HepG2 (cell line): ENCODE data around the gene SLC66A3. TPM values are rescaled to one million over a fixed set of nuclear protein-coding genes. Genes with fewer than 3 reads are reported as not detected.

Experiments
- ATAC-seq: fragments of 200-7000 bp; cut with Tn5 transposase; 3 replicates; pipeline ENCODE4 v1.9.1; 2020; ENCODE audit warnings: mild to moderate bottlenecking, moderate library complexity
- BruUV-seq: library from RNA; stranded (reverse); fragments of 400-500 nt; replicated peaks from 2 replicates; lab custom pipeline; 2021; lab: Mats Ljungman, UMichigan
- CTCF ChIA-PET: fragments of 300-600 bp; formaldehyde crosslinking; extraction: SDS; loops from one replicate; lab custom pipeline; 2021; ENCODE audit warnings: low total read pairs, inconsistent platforms, low intra/inter-chr PET ratio; lab: Yijun Ruan, JAX
- POLR2A ChIA-PET: fragments of 350-600 bp; sonication (Branson Sonifier 250); formaldehyde crosslinking; loops from one replicate; lab custom pipeline; 2020; ENCODE audit warnings: antibody characterized with exemption, inconsistent platforms; lab: Yijun Ruan, JAX
- DNase-seq: peaks from one replicate; pipeline ENCODE4 v3.0.0-alpha.2; 2015; ENCODE audit warnings: low spot score
- FAIRE-seq: peaks from 3 replicates; lab custom pipeline; 2011; peaks lifted over from hg19 to GRCh38; lab: Jason Lieb, UNC
- H2AFZ ChIP-seq: one replicate; pipeline ENCODE4 v1.6.1; 2011; ENCODE audit warnings: low read length, inconsistent platforms
- H3K27ac ChIP-seq: fragments of 300-600 bp; 3 replicates; pipeline ENCODE4 v1.8.0; 2011; ENCODE audit warnings: mixed run types, mild to moderate bottlenecking, mixed read lengths, low read length, inconsistent platforms; ENCODE audit not compliant: insufficient read depth; ENCODE audit errors: extremely low read length
- H3K27me3 ChIP-seq, 2 experiments: fragments of 200-600 bp in 1 of 2; 2 replicates in 1 of 2; 3 replicates in 1 of 2; pipeline versions ENCODE4 v1.6.0 to v1.8.0; 2011; ENCODE audit warnings: low read length in 2 of 2, mild to moderate bottlenecking in 2 of 2, moderate library complexity in 2 of 2, inconsistent platforms in 1 of 2; ENCODE audit not compliant: insufficient read depth in 2 of 2, control insufficient read depth in 1 of 2
- H3K36me3 ChIP-seq, 2 experiments: fragments of 200-600 bp in 1 of 2; replicated peaks in 1 of 2; 2 replicates in 1 of 2; 3 replicates in 1 of 2; pipeline versions ENCODE4 v1.5.1 to v1.8.0; 2011; ENCODE audit warnings: low read length in 2 of 2, inconsistent platforms in 1 of 2; ENCODE audit not compliant: insufficient read depth in 2 of 2, control insufficient read depth in 1 of 2
- H3K4me1 ChIP-seq: 2 replicates; pipeline ENCODE4 v1.5.1; 2012; ENCODE audit warnings: low read length, inconsistent platforms; ENCODE audit not compliant: insufficient read depth
- H3K4me2 ChIP-seq: 2 replicates; pipeline ENCODE4 v1.6.0; 2011; ENCODE audit warnings: low read depth, low read length, inconsistent platforms
- H3K4me3 ChIP-seq, 3 experiments: fragments of 200-600 bp in 1 of 3; sonication (generic), shearing (Covaris generic) in 1 of 3; replicated peaks in 1 of 3; 2 replicates each; pipeline ENCODE4 v1.5.1; 2011 to 2016; ENCODE audit warnings: low read length in 3 of 3, inconsistent platforms in 2 of 3, low read depth in 2 of 3, mild to moderate bottlenecking in 2 of 3, control low read depth in 1 of 3, mixed read lengths in 1 of 3; ENCODE audit not compliant: insufficient read depth in 1 of 3
- H3K79me2 ChIP-seq: one replicate; pipeline ENCODE4 v1.6.1; 2011; ENCODE audit warnings: low read length, inconsistent platforms; ENCODE audit not compliant: insufficient read depth
- H3K9ac ChIP-seq: 2 replicates; pipeline ENCODE4 v1.6.0; 2011; ENCODE audit warnings: mild to moderate bottlenecking, low read depth, low read length, inconsistent platforms; ENCODE audit not compliant: insufficient read depth
- H3K9me3 ChIP-seq: 2 replicates; pipeline ENCODE4 v1.5.1; 2012; ENCODE audit warnings: mild to moderate bottlenecking, low read length
- H4K20me1 ChIP-seq: 2 replicates; pipeline ENCODE4 v1.6.0; 2011; ENCODE audit warnings: inconsistent platforms, mild to moderate bottlenecking, low read length, moderate library complexity; ENCODE audit not compliant: insufficient read depth
- ADNP ChIP-seq: sonication (generic); formaldehyde crosslinking; IDR thresholded peaks from 2 replicates; pipeline ENCODE4 v1.4.0; 2020; ENCODE audit warnings: missing genetic modification reagents
- ARNT2 ChIP-seq: sonication (generic); formaldehyde crosslinking; IDR thresholded peaks from 2 replicates; pipeline ENCODE4 v1.8.0; 2022; ENCODE audit warnings: mild to moderate bottlenecking, low read depth, missing genetic modification reagents, moderate library complexity
- FOXA3 ChIP-seq: IDR thresholded peaks from 2 replicates; pipeline ENCODE4 v1.6.1; 2016; ENCODE audit warnings: missing genetic modification reagents, missing compliant biosample characterization
- FOXP1 ChIP-seq, 2 experiments: fragments of 450-650 bp in 1 of 2; IDR thresholded peaks; 2 replicates each; pipeline ENCODE4 v1.6.1; 2017 to 2018; ENCODE audit warnings: antibody characterized with exemption in 1 of 2
- HOXA7 ChIP-seq: sonication (generic); formaldehyde crosslinking; IDR thresholded peaks from 2 replicates; pipeline ENCODE4 v1.8.1; 2022; ENCODE audit warnings: mild to moderate bottlenecking, missing genetic modification reagents, moderate library complexity
- JUNB ChIP-seq: sonication (generic); formaldehyde crosslinking; IDR thresholded peaks from 2 replicates; pipeline ENCODE4 v1.8.0; 2022; ENCODE audit warnings: missing genetic modification reagents, mild to moderate bottlenecking, borderline replicate concordance
- KDM5B ChIP-seq: sonication (generic); formaldehyde crosslinking; IDR thresholded peaks from 2 replicates; pipeline ENCODE4 v1.4.0; 2020; ENCODE audit warnings: missing genetic modification reagents, mild to moderate bottlenecking, borderline replicate concordance
- NFE2L2 ChIP-seq: fragments of 150-350 bp; IDR thresholded peaks from 2 replicates; pipeline ENCODE4 v1.6.1; 2014; ENCODE audit warnings: low read length
- NFYB ChIP-seq: sonication (generic); formaldehyde crosslinking; IDR thresholded peaks from 2 replicates; pipeline ENCODE4 v1.4.0; 2020; ENCODE audit warnings: missing genetic modification reagents
- SMARCC2 ChIP-seq: fragments of 450-650 bp; IDR thresholded peaks from 2 replicates; pipeline ENCODE4 v1.6.1; 2017; ENCODE audit warnings: antibody characterized with exemption, mild to moderate bottlenecking
- TBX3 ChIP-seq: fragments of 450-650 bp; IDR thresholded peaks from 2 replicates; pipeline ENCODE4 v1.6.1; 2017; ENCODE audit warnings: antibody characterized with exemption, mild to moderate bottlenecking, inconsistent platforms, borderline replicate concordance
- TFDP1 ChIP-seq: IDR thresholded peaks from 2 replicates; pipeline ENCODE4 v1.6.1; 2016; ENCODE audit warnings: missing compliant biosample characterization, missing genetic modification reagents, borderline replicate concordance
- TP53 ChIP-seq: sonication (generic); formaldehyde crosslinking; conservative IDR thresholded peaks from 2 replicates; pipeline ENCODE4 v1.4.0; 2020; ENCODE audit warnings: missing genetic modification reagents
- ZNF180 ChIP-seq: sonication (generic); formaldehyde crosslinking; IDR thresholded peaks from 2 replicates; pipeline ENCODE4 v1.4.0; 2020; ENCODE audit warnings: low read depth, missing genetic modification reagents, borderline replicate concordance
- ZNF224 ChIP-seq: sonication (generic); formaldehyde crosslinking; IDR thresholded peaks from 2 replicates; pipeline ENCODE4 v1.5.0; 2020; ENCODE audit warnings: mild to moderate bottlenecking, missing genetic modification reagents
- ZNF274 ChIP-seq: sonication (generic); formaldehyde crosslinking; IDR thresholded peaks from 2 replicates; pipeline ENCODE4 v1.5.1; 2020; ENCODE audit warnings: mild to moderate bottlenecking, missing genetic modification reagents
- ZNF431 ChIP-seq: sonication (generic); formaldehyde crosslinking; IDR thresholded peaks from 2 replicates; pipeline ENCODE4 v1.9.0; 2022; ENCODE audit warnings: missing genetic modification reagents, low read depth, mild to moderate bottlenecking, borderline replicate concordance
- WGBS: methylation state at CpG from one replicate; pipeline ENCODE4 v1.1.6; 2017; ENCODE audit warnings: low lambda C conversion rate; 5-methylcytosine and 5-hydroxymethylcytosine counted together
- in situ Hi-C: cut with HindIII; loops from 2 replicates; pipeline ENCODE4 v1.10.0; 2017; ENCODE audit warnings: low pct_unique_long_range_greater_than_20kb; ENCODE audit not compliant: extremely low pct_ligation_motif_present
- intact Hi-C: fragments of 100-400 bp; cut with micrococcal nuclease; formaldehyde crosslinking; loops from one replicate; pipeline ENCODE4 v1.10.0; 2022; ENCODE audit not compliant: unreplicated experiment
- polyA plus RNA-seq, 8 experiments: library from polyadenylated mRNA; depleted of rRNA in 3 of 8; stranded (reverse) in 7 of 8; unstranded in 1 of 8; fragments of >200 nt; fragmentation: Illumina TruSeq in 4 of 8; extraction: Trizol in 4 of 8; gene quantifications; 2 replicates each; pipeline versions ENCODE4 v1.2.1 to v1.2.3, GENCODE V29; 2011 to 2016; ENCODE audit warnings: low read depth in 4 of 8, missing spikeins in 1 of 8, mixed read lengths in 1 of 8; ENCODE audit not compliant: insufficient read depth in 1 of 8
- total RNA-seq, 5 experiments: library from RNA; depleted of rRNA; stranded (reverse); fragments of >200 nt; fragmentation: Illumina TruSeq; extraction: Trizol; gene quantifications; 2 replicates each; pipeline ENCODE4 v1.2.3, GENCODE V29; 2016; ENCODE audit warnings: low read depth in 1 of 5
- TF ChIP-seq, protein P1 (sequence below): sonication (generic); formaldehyde crosslinking; conservative IDR thresholded peaks from 2 replicates; pipeline ENCODE4 v1.8.1; 2023; ENCODE audit warnings: missing genetic modification reagents
- TF ChIP-seq, protein P2 (sequence below): sonication (generic); formaldehyde crosslinking; IDR thresholded peaks from 2 replicates; pipeline ENCODE4 v1.4.0; 2020; ENCODE audit warnings: missing genetic modification reagents, borderline replicate concordance

Gene SLC66A3
- total and polyA plus RNA-seq, 2 of the 13 experiments (the other 11 are each of a cell fraction or from before 2014, with no cell fraction given), result 2.2 to 3.7 TPM

DNA sequence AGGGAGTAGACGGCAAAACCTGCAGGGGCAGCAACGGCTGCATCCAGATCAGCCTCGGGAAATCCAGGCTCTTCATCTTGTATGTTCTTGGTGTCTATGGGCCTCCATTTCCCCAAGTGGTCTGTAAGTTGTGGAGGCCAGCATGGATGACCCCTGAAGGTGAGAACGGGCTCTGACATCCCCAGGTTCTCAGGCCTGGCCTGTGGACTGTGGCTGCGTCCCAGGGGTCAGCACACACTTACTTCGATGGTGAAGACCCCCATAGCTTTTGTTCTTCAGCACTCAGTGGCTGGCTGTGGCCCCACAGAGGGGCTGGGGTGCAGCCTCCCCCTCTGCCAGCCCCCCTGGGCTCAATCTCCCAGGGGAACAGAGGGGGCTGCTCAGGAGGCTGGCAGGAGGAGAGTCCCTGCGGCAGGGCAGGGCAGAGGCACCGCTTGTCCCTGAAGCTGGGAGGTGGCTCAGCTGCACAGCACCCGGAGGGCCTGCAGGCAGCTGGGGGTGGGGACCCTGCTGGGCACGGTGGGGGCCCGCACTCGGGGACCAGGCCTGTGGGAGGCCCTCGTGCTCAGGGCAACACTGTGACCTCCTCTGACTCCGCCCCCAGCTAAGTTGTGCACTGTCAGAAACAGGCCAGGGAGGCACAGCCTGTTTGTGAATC, 3.8 kb downstream of the SLC66A3 start:
- Histone ChIP-seq H3K27me3 (peaks cover 6 to 32% of the 10 kb centered on the region in 2 experiments; a peak in 4 of 5 replicates), H3K27ac (no peak overlapping the region), H3K79me2 (no peaks in the 10 kb centered on the region), H2AFZ (no peak overlapping the region), H3K4me1 (peaks cover 64% of the 10 kb centered on the region), H3K9me3 (no peaks in the 10 kb centered on the region), H3K4me2 (peak overlapping the region; percentile 82), H3K4me3 (peak overlapping the region; percentile 11 to 65 (median 29); a peak in 3 of 6 replicates), H3K9ac (0 out of 2 replicates have a peak overlapping the region, but pooled peaks have one; percentile 11), H3K36me3 (no peaks in the 10 kb centered on the region), H4K20me1 (no peaks in the 10 kb centered on the region)
- POLR2A ChIA-PET, result interaction anchor here (0.8 to 1.2 kb wide), 3 partner anchors 10 to 184 kb away, joined by 3 read pairs; no protein-coding TSS in a partner anchor
- no TSS peak for BruUV-seq
- ATAC-seq, result peak; percentile 42
- FAIRE-seq, result no peak
- CTCF ChIA-PET, result no interaction called here
- in situ Hi-C loops, result no loop called here
- 31% methylated on average over 9 of the region's 14 CpGs for WGBS
- intact Hi-C loops, result no loop called here
- no peak for DNase-seq
- TF ChIP-seq TBX3, result no peak
- TF ChIP-seq HOXA7, result no peak
- TF ChIP-seq ZNF180, result no peak
- TF ChIP-seq NFE2L2, result no peak
- TF ChIP-seq, protein P1, sequence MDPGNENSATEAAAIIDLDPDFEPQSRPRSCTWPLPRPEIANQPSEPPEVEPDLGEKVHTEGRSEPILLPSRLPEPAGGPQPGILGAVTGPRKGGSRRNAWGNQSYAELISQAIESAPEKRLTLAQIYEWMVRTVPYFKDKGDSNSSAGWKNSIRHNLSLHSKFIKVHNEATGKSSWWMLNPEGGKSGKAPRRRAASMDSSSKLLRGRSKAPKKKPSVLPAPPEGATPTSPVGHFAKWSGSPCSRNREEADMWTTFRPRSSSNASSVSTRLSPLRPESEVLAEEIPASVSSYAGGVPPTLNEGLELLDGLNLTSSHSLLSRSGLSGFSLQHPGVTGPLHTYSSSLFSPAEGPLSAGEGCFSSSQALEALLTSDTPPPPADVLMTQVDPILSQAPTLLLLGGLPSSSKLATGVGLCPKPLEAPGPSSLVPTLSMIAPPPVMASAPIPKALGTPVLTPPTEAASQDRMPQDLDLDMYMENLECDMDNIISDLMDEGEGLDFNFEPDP (CRISPR knock-in tag), result 0 out of 2 replicates have a peak, but pooled peaks have one; percentile 77
- TF ChIP-seq ZNF224 (CRISPR knock-in tag), result no peak
- no peak for TF ChIP-seq SMARCC2
- no peak for TF ChIP-seq FOXA3 (CRISPR knock-in tag)
- TF ChIP-seq FOXP1 (IDR thresholded peaks at IDR 0.05), result no peak
- no peak for TF ChIP-seq FOXP1 (CRISPR knock-in tag; IDR thresholded peaks at IDR 0.05)
- TF ChIP-seq ARNT2, result 0 out of 2 replicates have a peak, but pooled peaks have one; percentile 49
- TF ChIP-seq KDM5B (CRISPR knock-in tag), result peak; percentile 23; the same call in 1 of the 2 replicates
- peak; percentile 22; the same call in 1 of the 2 replicates for TF ChIP-seq TFDP1
- TF ChIP-seq JUNB (CRISPR knock-in tag), result no peak
- no peak for TF ChIP-seq ADNP (CRISPR knock-in tag)
- no peak for TF ChIP-seq ZNF274 (CRISPR knock-in tag)
- TF ChIP-seq, protein P2, sequence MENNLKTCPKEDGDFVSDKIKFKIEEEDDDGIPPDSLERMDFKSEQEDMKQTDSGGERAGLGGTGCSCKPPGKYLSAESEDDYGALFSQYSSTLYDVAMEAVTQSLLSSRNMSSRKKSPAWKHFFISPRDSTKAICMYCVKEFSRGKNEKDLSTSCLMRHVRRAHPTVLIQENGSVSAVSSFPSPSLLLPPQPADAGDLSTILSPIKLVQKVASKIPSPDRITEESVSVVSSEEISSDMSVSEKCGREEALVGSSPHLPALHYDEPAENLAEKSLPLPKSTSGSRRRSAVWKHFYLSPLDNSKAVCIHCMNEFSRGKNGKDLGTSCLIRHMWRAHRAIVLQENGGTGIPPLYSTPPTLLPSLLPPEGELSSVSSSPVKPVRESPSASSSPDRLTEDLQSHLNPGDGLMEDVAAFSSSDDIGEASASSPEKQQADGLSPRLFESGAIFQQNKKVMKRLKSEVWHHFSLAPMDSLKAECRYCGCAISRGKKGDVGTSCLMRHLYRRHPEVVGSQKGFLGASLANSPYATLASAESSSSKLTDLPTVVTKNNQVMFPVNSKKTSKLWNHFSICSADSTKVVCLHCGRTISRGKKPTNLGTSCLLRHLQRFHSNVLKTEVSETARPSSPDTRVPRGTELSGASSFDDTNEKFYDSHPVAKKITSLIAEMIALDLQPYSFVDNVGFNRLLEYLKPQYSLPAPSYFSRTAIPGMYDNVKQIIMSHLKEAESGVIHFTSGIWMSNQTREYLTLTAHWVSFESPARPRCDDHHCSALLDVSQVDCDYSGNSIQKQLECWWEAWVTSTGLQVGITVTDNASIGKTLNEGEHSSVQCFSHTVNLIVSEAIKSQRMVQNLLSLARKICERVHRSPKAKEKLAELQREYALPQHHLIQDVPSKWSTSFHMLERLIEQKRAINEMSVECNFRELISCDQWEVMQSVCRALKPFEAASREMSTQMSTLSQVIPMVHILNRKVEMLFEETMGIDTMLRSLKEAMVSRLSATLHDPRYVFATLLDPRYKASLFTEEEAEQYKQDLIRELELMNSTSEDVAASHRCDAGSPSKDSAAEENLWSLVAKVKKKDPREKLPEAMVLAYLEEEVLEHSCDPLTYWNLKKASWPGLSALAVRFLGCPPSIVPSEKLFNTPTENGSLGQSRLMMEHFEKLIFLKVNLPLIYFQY (CRISPR knock-in tag), result no peak
- no peak for TF ChIP-seq TP53 (CRISPR knock-in tag)
- no peak for TF ChIP-seq ZNF431 (CRISPR knock-in tag)
- 0 out of 2 replicates have a peak, but pooled peaks have one; percentile 16 for TF ChIP-seq NFYB (CRISPR knock-in tag)
